AG04449 (cell line): Measurements from ENCODE around the gene SPNS2.

Experiments
- CTCF ChIA-PET: fragments of 350-600 bp; formaldehyde crosslinking; extraction: SDS; loops from one replicate; lab custom pipeline; 2021; ENCODE audit warnings: antibody characterized with exemption; lab: Yijun Ruan, JAX
- POLR2A ChIA-PET: fragments of 400-600, 350-600 bp; formaldehyde crosslinking; extraction: SDS; loops from one replicate; lab custom pipeline; 2020; ENCODE audit warnings: antibody characterized with exemption, inconsistent platforms; lab: Yijun Ruan, JAX
- DNase-seq: peaks from one replicate; pipeline ENCODE4 v3.0.0-alpha.2; 2010; ENCODE audit warnings: low read depth, low spot score
- H3K4me3 ChIP-seq: 2 replicates; pipeline ENCODE4 v1.5.1; 2011; ENCODE audit warnings: low read depth, mild to moderate bottlenecking, control low read depth, low read length
- TF ChIP-seq, protein P1 (sequence below): IDR thresholded peaks from one replicate; pipeline ENCODE4 v1.5.1; 2011; ENCODE audit warnings: mild to moderate bottlenecking, moderate library complexity, low read length, control low read depth, inconsistent platforms; ENCODE audit not compliant: insufficient read depth; ENCODE audit errors: missing control alignments

Gene SPNS2

DNA sequence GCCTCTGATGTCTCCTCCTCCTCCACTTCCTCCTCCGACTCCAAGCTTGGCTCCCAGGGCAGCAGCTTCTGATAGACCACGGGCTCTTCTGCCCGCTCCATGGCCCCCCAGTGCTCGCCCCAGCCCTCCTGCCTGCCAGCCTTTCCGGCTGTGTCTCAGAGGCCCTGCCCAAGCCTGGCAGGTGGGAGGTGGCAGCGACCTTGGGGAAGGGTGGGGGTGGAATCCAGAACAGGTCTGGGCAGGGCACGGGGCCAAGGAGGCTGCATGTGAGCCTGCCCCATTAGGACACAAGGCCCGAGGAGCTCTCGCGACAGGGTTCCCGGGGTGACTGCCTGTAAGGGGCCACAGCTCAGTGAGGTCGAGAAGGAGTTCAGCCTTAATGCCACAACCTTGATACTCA lies 61.7 kb downstream of the SPNS2 start, which contains the start of gene GGT6:
GGT6 (minus strand) TSS at position 157 of the 400 bp plus-strand sequence; CDS start at position 101, 56 bp downstream.
- H3K4me3 ChIP-seq = no peak within 1 kb of the TSS
- no peak for DNase-seq
- POLR2A ChIA-PET = no interaction called here
- TF ChIP-seq, protein P1, sequence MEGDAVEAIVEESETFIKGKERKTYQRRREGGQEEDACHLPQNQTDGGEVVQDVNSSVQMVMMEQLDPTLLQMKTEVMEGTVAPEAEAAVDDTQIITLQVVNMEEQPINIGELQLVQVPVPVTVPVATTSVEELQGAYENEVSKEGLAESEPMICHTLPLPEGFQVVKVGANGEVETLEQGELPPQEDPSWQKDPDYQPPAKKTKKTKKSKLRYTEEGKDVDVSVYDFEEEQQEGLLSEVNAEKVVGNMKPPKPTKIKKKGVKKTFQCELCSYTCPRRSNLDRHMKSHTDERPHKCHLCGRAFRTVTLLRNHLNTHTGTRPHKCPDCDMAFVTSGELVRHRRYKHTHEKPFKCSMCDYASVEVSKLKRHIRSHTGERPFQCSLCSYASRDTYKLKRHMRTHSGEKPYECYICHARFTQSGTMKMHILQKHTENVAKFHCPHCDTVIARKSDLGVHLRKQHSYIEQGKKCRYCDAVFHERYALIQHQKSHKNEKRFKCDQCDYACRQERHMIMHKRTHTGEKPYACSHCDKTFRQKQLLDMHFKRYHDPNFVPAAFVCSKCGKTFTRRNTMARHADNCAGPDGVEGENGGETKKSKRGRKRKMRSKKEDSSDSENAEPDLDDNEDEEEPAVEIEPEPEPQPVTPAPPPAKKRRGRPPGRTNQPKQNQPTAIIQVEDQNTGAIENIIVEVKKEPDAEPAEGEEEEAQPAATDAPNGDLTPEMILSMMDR = no peak
- CTCF ChIA-PET = interaction anchor here (1.0 to 1.2 kb wide), 2 partner anchors 55 to 67 kb away, joined by 3 read pairs; no protein-coding TSS in a partner anchor

DNA sequence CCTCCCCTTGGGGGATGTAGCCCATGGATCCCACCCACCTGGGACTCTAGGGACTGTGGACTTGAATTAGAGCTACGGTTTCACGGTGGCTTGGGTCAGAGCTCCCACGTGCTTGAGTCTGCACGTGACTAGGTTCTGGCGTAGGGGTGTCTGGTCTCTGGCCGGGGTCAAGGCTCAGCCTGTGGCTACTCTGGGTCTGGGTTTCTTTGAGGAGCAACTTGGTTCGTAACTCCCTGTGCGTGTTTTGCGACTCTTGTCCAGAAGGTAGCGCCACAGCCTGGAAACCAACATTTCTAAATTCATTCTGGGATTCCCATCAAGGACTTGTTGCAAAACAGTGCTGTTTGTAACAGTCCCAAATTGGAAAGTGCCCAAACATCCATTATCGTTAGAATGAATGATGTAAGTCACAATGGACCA lies 62.2 kb downstream of the SPNS2 start:
- no peak for DNase-seq
- ChIA-PET CTCF (interaction anchor here (1.0 to 1.2 kb wide), 2 partner anchors 55 to 66 kb away, joined by 3 read pairs; no protein-coding TSS in a partner anchor), POLR2A (no interaction called here)
- no peak overlapping the region for H3K4me3 ChIP-seq
- TF ChIP-seq, protein P1 = no peak

DNA sequence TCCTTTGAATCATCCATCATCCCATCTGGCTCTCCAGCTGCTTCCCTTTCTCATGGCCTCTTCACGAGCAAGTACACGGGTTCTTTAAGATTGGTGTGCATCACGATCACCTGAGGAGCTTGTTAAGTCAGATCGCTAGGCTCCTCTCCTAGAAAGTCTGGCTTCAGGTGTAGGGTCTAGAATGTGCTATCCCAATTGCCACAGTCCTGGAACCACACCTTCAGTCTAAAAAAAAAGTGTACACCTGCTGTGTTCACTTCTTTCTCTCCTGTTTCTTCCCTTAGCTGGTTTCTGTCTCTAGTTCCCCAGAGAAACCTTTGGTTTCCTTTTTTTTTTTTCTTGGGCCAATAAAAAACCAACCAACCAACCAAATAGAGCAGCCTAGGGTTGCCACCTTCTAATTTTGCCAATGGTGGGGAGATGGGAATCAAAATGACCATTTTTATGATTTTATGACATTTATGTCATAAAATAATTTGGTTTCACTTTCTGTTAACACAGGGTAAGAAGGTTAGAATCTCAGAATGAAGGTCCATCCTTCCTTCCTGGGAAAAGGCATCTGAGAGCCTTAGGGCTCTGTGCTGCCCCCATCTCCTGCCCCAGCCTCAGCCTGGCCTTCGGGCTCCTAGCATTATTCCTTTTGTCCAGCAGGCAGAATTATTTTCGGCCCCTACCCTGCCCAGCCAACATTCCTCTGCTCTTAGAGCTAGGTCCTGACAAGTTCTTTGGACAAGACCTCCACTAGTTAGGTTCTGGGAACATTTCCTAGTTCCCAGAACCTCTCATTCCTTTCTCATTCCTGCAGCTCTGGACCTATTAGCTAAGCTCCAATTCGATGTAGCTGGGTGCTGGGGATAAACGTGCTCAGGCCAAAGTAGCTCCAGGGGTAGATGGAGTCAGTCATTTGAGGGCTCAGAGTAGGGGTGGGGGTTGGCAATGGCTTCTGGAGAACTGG lies 63.6 kb downstream of the SPNS2 start:
- TF ChIP-seq, protein P1 = no peak
- H3K4me3 ChIP-seq = no peak overlapping the region
- ChIA-PET POLR2A (no interaction called here), CTCF (interaction anchor here (0.6 to 2.5 kb wide), 14 partner anchors 8 to 343 kb away, joined by 3 to 22 read pairs (median 3); no protein-coding TSS in a partner anchor)
- DNase-seq = no peak

DNA sequence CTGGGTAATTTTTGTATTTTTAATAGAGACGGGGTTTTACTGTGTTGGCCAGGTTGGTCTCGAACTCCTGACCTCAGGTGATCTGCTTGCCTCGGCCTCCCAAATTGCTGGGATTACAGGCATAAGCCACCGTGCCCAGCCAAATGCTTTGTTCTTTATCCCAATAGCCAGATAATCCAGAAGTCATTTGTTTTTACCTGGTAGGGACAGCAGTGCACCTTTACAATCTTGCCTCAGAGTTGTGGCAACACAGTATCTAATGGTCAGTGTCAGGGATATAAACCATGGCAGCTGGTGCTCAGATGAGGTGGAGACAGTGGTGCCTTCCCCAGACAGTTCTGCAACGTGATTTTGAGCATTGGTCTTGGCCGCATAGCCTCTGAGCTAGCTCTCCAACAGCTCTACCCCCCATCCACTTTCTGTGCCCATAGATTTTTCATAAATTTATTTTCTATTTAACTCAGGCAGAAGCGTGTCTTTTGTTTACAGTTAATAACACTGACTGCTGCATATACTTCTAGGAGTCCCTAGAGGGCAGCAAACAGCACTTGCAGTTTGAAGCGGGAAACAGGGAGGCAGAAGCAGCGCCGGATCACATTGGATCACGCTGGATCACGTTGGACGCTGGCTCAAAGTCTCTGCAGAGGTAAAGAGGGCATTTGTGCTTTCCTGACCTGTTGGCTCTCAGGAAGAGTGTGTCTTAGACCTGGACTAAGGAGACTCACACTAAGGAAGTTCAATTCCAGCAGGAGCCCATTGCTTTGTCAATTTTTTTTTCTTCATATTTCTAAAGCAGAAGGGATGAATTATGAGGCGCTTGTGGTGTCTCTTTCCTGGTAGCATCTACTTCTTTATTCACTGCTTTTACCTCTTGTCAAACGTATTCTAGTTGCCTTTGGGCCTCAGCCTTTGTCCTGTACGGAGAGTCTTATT lies 66.8 kb downstream of the SPNS2 start:
- POLR2A ChIA-PET = no interaction called here
- CTCF ChIA-PET = interaction anchor here (0.6 to 7.5 kb wide), 34 partner anchors 10 to 448 kb away, joined by 3 to 268 read pairs (median 6); partner anchors contain the start of genes MYBBP1A, PLD2 and SMTNL2
- peak; percentile 36 for DNase-seq
- H3K4me3 ChIP-seq = no peak overlapping the region
- TF ChIP-seq, protein P1 = peak; percentile 84

DNA sequence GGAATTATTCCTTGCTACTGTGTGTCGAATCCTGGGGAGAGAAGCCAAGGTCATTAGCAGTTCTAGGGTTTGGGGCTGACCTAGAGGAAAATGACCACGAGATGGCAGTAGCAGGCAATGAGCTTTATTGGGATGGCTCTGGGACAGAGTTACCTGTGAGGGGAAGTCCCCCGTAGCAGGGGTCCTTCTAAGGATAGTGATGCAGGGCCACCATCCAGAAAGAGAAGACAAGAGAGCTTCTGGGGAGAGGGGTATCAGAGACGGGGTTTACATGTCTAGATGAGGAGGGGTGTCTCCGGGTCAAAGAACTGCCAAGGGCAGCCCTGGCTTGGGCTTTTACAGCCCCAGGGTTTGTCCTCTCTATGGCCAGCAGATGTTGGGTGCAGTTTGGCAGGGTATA lies 68.1 kb downstream of the SPNS2 start:
- CTCF ChIA-PET = interaction anchor here (0.6 to 7.5 kb wide), 58 partner anchors 12 to 629 kb away, joined by 3 to 268 read pairs (median 6); partner anchors contain the start of genes MYBBP1A, PLD2 and SMTNL2
- POLR2A ChIA-PET = no interaction called here
- H3K4me3 ChIP-seq = no peak overlapping the region
- no peak for DNase-seq
- TF ChIP-seq, protein P1 = peak; percentile 78
